Mucosa of descending colon (tissue), 3 donors: ENCODE measurements around the gene TGFA. TPM values are rescaled to one million over a fixed set of nuclear protein-coding genes. Genes with fewer than 3 reads are reported as not detected.
A peak's percentile ranks its signal among the peaks of the same experiment; 100 is the strongest.

ENCODE experiments used
- ATAC-seq: fragments of 200-7000 bp; cut with Tn5 transposase; one replicate; pipeline ENCODE4 v1.9.1; 2020; ENCODE audit warnings: mild to moderate bottlenecking, moderate library complexity
- DNase-seq, 3 donors: peaks; one replicate each; pipeline ENCODE4 v3.0.0-alpha.2; 2020
- H3K36me3 ChIP-seq: fragments of 200-600 bp; one replicate; pipeline ENCODE4 v1.8.0; 2021; ENCODE audit warnings: low read depth, mild to moderate bottlenecking
- H3K4me1 ChIP-seq: fragments of 200-600 bp; one replicate; pipeline ENCODE4 v1.8.0; 2021; ENCODE audit warnings: low read depth, mild to moderate bottlenecking
- H3K4me3 ChIP-seq: fragments of 200-600 bp; one replicate; pipeline ENCODE4 v1.8.0; 2021; ENCODE audit warnings: mild to moderate bottlenecking
- H3K9me3 ChIP-seq: fragments of 200-600 bp; one replicate; pipeline ENCODE4 v1.8.0; 2021; ENCODE audit warnings: mild to moderate bottlenecking
- CTCF ChIP-seq: fragments of 200-600 bp; IDR thresholded peaks from one replicate; pipeline ENCODE4 v1.8.0; 2022; ENCODE audit warnings: antibody characterized with exemption, mild to moderate bottlenecking
- intact Hi-C, 2 donors: fragments of 100-400 bp; cut with DNase I in 1 of 2; cut with micrococcal nuclease in 1 of 2; formaldehyde crosslinking; loops; one replicate each; pipeline versions ENCODE4 v1.11.0 to v1.11.1; 2022; cut with DNase I, micrococcal nuclease
- total RNA-seq, 3 donors: library from RNA; stranded (reverse); fragmentation: NEBNext Ultra II Directional in 2 of 3; extraction: Animal tissue kit (Norgen Biotek cat#: 25700) in 2 of 3; gene quantifications; one replicate each; pipeline versions ENCODE4 v1.2.1 to v1.2.4, GENCODE V29; 2021 to 2023
- donor health status: DM: no; HTN: no; CAD: no; lungs with moderate emphysema.
- donor health status: DM: no; HTN: no; CAD: no.
- donor health status: DM: no; HTN: yes; CAD: no.

Gene TGFA
- total RNA-seq, 3 donors from 2014 or later, result 13.5 to 33.5 (median 24.7) TPM

GRCh38 chr2:70426341-70426740 lies 127.3 kb downstream of the TGFA start:
- ATAC-seq (no peak), DNase-seq (no peak)
- intact Hi-C loops, result no loop called here
- no peak overlapping the region for H3K4me3 ChIP-seq
- H3K36me3 ChIP-seq, result no peaks in the 10 kb centered on the region
- TF ChIP-seq CTCF, result no peak
- no peaks in the 10 kb centered on the region for H3K4me1 ChIP-seq
- H3K9me3 ChIP-seq, result no peaks in the 10 kb centered on the region

GRCh38 chr2:70425682-70426301 lies 127.8 kb downstream of the TGFA start:
- intact Hi-C loops, result no loop called here
- H3K36me3 ChIP-seq, result no peaks in the 10 kb centered on the region
- no peaks in the 10 kb centered on the region for H3K4me1 ChIP-seq
- H3K4me3 ChIP-seq, result no peak overlapping the region
- TF ChIP-seq CTCF, result no peak
- H3K9me3 ChIP-seq, result no peaks in the 10 kb centered on the region
- DNase-seq, result peak in 2 of 3 donors; percentile 34 to 42
- ATAC-seq, result peak; percentile 81

GRCh38 chr2:70420740-70421139 lies 132.9 kb downstream of the TGFA start:
- TF ChIP-seq CTCF, result no peak
- intact Hi-C loops, result no loop called here
- no peak for DNase-seq
- no peaks in the 10 kb centered on the region for H3K9me3 ChIP-seq
- H3K4me3 ChIP-seq, result no peak overlapping the region
- no peaks in the 10 kb centered on the region for H3K36me3 ChIP-seq
- H3K4me1 ChIP-seq, result no peaks in the 10 kb centered on the region
- no peak for ATAC-seq

GRCh38 chr2:70420143-70420542 lies 133.5 kb downstream of the TGFA start:
- ATAC-seq (no peak), DNase-seq (no peak)
- Histone ChIP-seq H3K9me3 (no peaks in the 10 kb centered on the region), H3K4me3 (no peak overlapping the region), H3K4me1 (no peaks in the 10 kb centered on the region), H3K36me3 (no peaks in the 10 kb centered on the region)
- TF ChIP-seq CTCF, result no peak
- intact Hi-C loops, result no loop called here

- intact Hi-C loops, result no loop called here
- no peak for DNase-seq
- no peak overlapping the region for H3K4me3 ChIP-seq
- no peaks in the 10 kb centered on the region for H3K9me3 ChIP-seq
- TF ChIP-seq CTCF, result no peak
- no peak for ATAC-seq
- no peaks in the 10 kb centered on the region for H3K36me3 ChIP-seq
- H3K4me1 ChIP-seq, result no peaks in the 10 kb centered on the region
Measured at GRCh38 chr2:70418514-70418913, 135.1 kb downstream of the TGFA start.

GRCh38 chr2:70417011-70417410 lies 136.6 kb downstream of the TGFA start:
- intact Hi-C loops, result no loop called here
- no peaks in the 10 kb centered on the region for H3K9me3 ChIP-seq
- DNase-seq (no peak), ATAC-seq (no peak)
- no peaks in the 10 kb centered on the region for H3K4me1 ChIP-seq
- TF ChIP-seq CTCF, result no peak
- no peaks in the 10 kb centered on the region for H3K36me3 ChIP-seq
- H3K4me3 ChIP-seq, result no peak overlapping the region
